Left hindlimb (tissue), 1 donor: Measurements from ENCODE around the gene MIAT.
"Not testable (repeated sequence)": the region's sequence is repeated elsewhere in the genome, so short reads cannot be mapped to it uniquely, and the experiment has no call there.

Experiments used
- DNase-seq: peaks from one replicate; pipeline ENCODE4 v3.0.0-alpha.2; 2018

MIAT gene

DNA sequence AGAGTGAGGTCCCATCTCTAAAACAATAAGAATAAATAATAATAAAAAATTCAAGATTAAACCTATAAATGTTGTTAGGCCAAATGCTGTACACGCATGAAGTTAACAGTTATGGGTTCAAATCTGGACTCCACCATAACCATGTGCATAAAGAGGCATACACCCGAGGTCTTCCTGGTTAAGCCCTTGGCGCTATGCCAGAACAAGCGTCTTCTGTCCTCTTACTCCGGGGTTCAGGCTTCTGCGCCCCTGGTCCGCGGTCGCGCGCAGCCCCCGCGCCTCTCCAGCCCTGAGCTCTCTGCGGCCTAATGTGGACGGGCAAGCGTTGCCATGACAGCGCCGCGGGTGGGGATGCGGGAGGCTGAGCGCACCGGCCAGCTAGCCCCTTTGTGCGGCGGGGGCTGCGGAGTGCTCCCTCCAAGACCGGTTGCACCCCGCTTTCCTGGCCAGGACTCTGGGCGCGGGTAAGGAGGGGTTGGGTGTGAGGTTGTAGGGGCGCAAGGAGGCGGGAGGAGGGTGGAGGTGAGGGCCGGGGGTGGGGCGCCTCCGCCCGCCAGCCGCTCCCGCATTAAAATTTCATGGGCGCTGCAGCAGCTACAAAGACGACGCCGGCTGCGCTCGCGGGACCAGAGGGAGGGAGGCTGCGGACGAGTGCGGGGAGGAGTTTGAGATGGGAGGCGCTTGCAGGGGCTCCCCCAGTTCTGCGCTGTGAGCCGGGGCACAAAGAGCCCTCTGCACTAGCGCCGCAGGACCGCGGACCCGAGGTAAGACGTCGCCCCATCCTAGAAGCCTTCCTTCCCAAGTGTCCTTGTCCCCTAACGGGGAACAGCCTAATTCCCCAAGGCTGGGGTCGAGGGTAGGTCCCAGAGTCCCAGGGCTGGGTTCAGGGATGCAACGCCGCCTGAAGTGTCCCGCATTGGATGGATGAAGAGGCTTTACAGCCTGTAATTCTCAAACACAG lies at the start of gene MIAT:
MIAT (plus strand) TSS at position 698 of the 961 bp plus-strand sequence.
- DNase-seq, result no peak

DNA sequence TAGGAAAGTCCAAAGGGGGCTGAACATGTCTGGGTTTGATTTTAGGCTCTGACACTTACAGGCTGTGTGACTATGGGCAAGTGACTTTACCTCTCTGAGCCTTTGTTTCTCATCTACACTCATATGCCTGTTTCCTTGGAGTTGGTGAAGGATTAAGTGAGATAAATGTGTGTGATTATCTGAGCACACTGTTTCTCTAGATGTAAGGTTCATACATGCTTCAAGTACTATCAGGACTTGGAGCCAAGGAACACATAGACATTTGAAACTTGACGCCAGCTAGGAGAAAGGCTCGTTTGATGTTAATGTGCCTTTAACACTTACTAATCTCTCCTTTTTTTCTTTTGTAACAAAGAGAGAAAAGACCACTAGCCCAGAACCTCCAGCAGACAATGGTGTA lies 49.3 kb upstream of the MIAT start:
- DNase-seq, result no peak

DNA sequence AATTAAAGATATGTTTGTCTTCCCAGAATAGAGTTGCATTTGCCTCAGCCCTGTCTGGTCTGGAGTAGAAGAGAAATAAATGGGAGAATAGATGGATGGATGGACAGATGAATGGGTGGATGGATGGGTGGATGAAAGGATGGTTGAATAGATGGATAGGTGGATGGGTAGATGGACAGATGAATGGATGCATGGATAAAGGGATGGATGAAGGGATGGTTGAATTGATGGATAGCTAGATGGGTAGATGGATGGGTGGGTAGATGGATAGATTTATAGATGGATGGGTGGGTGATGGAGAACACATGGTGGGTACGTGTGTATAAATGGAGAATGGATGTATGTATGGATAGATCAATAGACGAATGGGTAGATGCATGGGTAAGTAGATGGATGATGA lies 48.1 kb upstream of the MIAT start:
- no peak for DNase-seq

DNA sequence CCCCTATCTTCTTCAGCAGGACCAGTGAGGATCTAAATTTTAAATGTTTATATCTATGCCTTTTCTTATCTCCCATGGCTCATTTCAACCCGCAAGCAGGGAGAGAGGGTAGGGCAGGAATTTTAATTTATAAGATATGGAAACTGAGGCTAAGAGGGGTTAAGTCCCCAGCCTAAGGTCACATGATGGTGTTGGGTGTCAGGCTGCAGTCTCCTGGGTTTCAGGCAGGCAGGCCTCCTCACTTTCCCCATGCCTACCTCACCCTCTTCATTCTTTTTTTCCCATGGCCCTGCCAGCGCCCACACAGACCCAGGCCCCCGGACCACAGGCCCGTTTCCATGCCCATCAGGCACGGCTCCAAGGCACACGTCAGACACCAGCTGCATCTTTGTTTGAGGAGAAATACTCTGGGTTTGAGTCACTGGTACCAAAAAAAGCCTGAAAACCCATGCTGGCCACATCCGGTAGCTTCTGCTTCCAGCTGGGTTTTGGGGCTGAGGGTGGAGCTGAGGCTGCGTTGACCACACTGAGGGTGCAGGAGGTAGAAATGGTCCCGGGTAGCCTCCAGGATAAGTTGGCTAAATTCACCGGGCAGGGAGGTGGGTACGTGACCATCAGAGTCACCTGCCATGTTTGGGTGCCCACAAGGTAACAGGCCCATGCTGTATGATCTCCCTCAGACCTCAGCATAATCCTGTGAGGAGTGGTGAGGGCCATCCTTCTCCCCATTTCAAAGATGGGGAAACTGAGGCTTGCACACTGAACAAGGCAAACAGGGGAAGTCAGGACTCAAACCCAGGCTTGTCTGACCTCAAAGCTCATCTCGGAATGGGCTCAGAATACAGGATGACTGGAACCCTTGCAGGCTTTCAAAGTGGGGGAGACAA lies 47.1 kb upstream of the MIAT start:
- DNase-seq, result peak; percentile 77

DNA sequence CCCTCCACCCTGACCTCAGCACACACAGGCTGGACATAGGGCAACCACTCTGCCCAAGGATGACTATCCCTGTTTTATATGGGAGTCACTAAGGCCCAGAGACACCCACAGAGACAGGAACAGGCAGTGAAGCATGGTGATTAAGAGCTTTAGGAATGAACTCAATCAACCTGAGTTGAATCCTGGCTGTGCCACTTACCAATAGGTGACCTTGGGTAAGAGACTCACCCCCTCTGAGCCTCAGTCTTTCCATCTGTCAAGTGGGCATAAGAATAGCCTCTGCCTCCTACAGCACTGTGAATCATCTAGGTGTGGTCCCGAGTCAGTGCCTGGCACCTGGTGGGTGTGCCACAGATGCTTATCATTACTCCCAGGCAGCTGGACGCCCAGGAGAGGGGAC lies 46.4 kb upstream of the MIAT start:
- no peak for DNase-seq

DNA sequence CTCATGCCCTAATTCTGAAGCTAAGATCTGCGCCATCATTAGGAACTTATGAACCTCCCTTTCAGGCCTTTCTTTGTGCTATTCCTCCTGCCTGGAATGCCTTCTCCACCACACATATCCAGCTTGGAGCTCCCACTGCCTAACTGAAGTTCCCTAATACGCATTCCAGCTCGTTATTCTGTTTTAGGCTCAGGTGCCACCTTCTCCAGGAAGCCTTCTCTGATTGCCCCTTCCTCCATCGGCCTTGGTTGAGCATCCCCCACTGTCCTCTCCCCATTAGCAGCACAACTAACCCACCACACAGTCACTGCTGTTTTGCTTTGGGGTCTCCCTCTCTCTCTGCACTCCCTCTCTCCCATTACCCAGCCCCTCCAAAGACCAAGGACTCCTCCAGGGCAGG lies 44.7 kb upstream of the MIAT start:
- DNase-seq, result no peak

DNA sequence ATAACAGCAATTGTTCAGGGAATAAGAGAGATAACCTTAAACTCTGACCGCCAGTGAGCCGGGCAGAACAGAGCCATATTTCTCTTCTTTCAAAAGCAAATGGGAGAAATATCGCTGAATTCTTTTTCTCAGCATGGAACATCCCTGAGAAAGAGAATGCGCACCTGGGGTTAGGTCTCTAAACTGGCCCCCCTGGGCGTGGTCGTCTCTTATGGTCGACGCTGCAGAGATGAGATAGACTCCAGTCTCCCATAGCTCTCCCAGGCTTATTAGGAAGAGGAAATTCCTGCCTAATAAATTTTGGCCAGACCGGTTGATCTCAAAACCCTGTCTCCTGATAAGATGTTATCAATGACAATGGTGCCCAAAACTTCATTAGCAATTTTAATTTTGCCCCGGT lies 43.6 kb upstream of the MIAT start:
- DNase-seq, result not testable (repeated sequence)

DNA sequence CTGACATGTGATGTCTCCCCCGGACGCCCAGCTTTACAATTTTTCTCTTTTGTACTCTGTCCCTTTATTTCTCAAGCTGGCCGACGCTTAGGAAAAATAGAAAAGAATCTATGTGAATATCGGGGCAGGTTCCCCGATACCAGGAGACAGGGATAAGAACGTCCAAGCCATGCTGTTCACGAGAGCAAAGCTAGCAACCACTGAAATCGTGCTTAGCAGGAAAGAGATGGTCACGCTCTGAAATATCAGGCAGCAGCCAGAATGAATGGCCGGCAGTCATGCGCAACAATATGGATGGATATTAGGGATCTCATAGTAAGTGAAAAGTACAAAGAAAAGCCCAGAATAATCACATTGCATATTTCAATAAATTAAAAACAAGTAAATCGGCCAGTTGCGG lies 43.1 kb upstream of the MIAT start:
- no peak for DNase-seq

DNA sequence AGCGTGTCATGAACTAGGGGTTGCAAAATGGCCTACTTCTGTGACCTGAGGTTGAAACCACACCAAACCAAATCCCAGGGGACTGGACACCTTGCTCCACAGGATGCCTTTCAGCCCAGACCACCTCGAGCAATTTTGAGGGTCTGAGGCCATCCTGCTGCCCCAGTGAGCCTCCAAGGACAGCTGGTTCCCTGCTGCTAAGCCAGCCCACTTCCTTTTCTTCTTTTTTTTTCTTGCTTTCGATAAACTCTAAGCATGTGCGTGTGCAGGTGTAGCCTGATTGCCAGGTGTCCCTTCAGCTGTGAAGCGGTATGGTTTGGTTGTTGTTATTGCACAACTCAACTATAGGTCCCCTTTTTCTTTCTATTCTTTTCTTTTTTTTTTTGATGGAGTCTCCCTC lies 42.2 kb upstream of the MIAT start:
- no peak for DNase-seq

DNA sequence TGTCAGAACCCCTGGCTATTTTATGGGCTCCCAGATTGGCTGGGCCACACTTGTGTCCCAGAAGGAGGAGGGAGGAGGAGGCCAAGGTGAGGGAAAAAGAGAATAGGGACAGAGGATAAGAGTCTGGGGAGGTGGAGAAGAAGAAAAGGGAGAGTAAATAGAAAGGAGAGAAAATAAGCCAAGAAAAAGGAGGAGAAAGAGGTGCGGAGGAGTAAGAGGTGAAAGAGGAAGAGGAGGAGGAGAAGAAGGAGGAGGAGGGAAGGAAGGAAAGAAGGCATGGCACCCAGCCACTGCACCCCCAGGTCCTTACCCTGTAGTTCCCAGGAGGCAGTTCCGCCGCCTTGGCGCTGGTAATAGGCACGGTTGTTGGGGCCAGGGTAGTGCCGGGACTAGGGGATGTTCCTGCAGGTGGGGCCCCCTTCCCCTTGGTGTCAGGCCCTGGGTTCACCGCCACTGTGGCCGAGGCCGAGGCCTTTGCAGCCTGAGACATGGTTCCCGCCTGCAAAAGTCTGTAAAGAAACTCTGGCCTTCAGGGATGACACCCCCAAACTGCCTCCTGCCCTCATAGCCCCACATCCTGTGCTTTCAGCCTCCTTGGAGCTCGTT lies 41.5 kb upstream of the MIAT start:
- no peak for DNase-seq

DNA sequence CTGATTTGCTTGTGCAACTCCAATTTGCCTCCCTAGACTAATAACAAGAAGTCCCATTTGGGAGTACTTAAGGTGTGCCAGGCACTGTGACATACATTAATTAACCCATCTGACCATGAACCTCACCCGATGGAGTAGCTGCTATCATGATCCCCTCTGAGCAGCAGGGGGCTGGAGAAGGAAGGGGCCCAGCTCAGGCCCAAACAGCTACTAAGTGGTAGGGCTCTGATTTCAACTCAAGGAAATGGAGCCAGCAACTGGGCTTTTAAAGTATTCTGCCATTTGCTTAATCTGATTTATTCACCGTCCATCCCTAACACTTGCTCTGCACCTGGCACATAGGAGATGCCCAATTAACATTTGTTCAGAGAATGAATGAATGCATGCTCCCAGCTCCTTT lies 40.7 kb upstream of the MIAT start:
- DNase-seq, result no peak

DNA sequence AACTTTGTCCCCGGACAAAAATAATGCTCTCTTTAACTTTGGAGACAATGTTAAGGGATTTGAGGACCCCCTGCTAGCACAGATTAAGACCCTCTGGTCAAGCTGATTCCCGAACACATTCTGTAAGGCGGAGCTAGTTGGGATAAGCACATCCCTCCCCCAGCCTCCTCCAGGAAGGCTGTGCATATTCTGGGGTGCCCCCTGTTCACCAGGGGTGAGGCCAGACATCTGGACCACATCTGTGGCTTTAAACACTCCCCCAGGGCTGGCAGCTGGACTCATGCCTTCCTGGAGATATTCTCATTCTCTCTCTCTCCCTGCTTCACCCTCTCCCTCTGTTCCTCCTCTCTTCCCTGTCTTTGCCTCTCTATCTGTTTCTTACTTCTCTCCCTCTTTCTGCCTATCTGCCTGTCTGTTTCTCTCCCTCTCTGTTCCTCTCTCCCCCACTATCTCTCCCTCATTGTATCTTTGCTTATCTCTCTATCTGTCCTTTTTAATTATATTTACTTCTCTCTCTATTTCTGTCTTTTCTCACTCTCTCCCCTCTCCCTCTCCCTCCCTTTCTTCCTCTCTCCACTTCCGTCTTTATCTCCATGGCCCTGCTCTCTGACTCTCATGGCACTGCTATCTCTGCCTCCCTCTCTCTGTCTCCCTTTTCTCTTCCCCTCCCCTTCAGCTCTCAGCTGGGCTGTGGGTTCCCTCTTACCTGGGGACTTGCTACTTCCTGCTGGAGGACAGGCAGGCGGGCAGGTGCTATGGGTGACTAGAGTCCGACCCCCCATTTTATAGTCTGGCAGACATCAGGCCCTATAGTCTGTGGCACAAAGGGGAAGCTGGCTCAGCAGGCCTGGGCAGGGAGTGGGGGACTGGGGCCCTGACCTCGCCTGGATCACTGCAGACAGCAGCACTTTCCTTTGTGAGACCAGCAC lies 39.9 kb upstream of the MIAT start, which contains the start of gene CRYBB1:
CRYBB1 (minus strand) TSS at position 757 of the 929 bp plus-strand sequence. CDS start 1,708 bp downstream, outside the sequence.
- DNase-seq, result no peak

DNA sequence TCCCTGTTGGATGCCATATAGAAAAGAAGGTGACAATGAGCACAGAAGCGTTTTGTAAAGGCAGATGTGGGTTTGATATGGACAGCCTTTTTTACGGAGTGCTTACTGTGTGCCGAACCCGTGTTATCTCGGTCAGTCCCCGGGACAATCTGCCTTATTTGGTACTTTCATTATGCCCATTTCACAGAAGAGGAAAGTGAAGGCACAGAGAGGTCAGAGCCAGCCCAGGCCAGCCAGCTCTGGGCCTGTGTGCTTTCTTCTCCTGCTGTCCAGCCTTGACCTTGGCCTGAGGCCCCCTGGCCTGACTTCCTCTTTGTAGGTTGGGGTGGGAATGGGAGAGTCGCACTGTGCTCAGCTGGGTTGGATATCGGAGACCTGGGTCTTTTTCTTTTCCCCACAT lies 38.9 kb upstream of the MIAT start:
- DNase-seq, result no peak

DNA sequence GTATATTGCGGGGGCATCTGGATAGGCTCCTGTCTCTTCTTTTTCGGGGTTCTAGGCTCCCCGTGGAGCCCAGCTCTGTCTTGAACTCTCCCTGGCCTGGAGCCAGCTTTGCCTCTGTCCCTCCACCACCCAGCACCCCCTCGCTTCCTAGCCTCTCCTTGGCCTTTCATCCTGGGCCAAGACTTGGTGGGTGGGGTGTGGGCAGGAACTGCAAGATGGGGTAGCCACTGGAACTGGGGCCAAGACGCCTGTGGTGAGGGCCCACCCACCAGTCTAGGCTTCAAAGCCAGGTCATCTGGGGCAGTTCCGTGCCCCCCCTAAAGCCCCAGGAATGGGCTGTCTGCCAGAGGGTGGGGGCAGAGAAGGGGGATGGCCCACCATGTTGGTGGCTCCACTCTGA lies 37.9 kb upstream of the MIAT start:
- peak; percentile 56 for DNase-seq

DNA sequence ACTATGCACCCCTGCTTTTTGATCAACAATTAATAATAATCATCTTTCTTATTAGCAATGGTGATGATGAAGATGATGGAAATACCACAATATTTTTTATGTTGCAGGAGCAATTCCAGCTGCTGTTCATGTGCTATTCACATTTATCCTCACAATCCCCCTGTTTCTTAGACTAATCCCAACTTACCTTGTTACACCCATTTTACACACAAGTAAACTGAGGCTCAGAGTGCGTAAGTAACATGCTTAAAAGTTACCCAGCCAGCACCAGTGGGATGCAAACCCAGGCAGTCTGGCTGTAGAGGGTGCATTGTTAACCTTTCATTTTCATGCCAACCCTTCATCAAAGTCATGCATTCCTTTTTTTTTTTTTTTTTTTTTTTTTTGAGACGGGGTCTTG lies 37.2 kb upstream of the MIAT start:
- no peak for DNase-seq

DNA sequence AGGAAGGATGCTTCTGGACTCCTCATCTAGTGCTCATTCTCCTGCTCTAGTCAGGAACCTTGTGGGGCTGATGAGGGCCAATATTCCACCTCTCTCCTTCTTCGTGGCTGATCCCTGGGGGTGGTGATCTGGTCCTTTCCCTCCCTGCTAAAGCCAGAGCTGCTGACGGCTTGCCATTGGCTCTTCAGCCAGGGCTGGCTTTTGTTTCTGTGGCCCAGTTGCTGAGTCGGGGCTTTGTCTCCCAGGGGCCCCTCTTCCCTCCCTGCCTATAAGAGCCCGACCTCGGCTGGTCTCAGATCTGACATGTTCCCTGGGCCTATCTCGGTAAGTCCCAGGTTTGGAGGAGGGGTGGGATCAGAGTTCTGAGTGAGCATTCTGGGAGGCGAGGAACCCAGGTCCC lies 35.7 kb upstream of the MIAT start, which contains the start of gene CRYBA4:
CRYBA4 (plus strand) TSS at position 301 of the 400 bp plus-strand sequence. CDS start 634 bp downstream, outside the sequence.
- no peak for DNase-seq

DNA sequence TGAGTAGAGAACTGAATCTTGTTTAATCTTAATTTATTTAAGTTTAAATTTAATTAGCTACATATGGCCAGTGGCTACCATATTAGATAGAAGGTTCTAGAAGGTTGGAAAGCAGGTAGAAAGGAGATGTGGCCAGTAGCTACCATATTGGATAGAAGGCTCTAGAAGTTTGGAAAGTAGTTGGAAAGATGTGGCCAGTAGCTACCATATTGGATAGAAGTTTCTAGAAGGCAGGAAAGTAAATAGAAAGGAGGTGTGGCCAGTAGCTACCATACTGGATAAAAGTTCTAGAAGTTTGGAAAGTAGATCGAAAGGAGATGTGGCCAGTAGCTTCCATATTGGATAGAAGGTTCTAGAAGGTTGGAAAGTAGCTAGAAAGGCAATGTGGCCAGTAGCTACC lies 33.4 kb upstream of the MIAT start:
- no peak for DNase-seq

DNA sequence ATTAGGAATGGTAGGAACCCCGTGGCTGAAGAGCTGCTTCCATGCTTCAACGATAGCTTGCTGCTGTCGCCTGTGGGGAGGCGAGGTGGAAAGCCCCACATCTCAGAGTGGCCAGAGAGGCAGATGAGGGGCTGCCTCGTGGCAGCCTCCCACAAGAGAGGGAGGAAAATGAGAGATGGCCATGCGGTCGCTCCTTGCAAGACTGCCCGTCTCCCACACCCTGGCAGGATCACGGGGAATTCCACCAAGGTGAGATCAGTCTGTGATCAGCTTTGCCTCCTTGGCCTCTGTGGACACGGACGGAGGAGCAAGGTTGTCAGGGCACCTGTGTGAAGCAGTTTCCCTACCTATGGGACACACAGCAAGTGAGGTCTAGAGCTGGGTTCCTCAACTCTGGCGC lies 32.6 kb upstream of the MIAT start:
- no peak for DNase-seq

DNA sequence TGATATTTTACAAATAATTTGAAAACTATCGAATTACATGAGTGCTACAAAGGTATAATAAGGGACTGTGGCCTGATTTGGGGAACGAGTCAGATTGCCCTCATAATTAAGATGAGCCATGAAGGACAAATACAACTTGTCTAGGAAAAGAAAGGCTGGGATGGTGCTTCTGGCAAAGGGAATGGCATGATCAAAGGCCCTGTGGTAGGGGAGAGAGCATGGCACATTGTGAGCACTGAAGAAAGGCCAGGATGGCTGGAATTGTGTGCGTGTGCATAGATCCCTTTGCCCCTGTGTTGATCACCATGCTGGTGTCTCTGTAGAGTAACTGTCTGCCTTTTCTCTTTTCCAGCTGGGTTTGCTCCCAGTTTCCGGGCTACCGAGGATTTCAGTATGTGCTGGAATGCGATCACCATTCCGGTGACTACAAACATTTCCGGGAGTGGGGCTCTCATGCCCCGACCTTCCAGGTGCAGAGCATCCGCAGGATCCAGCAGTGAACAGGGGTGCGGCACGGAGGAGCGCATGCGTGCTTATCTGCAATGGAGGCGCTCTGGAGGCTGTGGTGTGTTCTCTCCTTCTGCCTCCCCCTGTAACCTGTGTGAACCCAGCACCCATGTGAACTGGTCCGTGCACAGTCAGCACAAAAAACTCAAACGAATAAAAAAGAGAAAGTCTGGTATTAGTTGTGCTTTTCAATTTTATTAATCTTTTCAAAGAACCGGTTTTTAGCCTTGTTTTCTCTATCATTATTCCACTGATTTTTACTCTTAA lies 27.2 kb upstream of the MIAT start:
- no peak for DNase-seq

DNA sequence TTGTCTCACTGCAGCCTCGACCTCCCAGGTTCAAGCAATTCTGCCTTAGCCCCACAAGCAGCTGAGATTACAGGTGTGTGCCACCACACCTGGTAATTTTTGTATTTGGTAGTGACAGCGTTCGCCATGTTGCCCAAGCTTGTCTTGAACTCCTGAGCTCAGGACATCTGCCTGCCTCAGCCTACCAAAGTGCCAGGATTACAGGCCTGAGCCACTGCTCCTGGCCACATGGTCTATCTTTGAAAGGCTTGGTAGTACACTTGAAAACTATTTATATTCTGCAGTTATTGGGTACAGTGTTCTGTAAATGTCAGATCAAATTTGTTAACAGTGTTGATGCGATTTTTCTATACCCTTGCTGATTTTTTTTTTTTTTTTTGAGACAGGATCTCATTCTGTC lies 26.1 kb upstream of the MIAT start:
- DNase-seq, result no peak
